ENCODE data around the gene SLFN5. TPM values are rescaled to one million over a fixed set of nuclear protein-coding genes. Genes with fewer than 3 reads are reported as not detected.
"Not testable (repeated sequence)": the region's sequence is repeated elsewhere in the genome, so short reads cannot be mapped to it uniquely, and the experiment has no call there.

The SLFN5 gene
- total RNA-seq, 4 donors from 2014 or later: 21.2 to 22.4 (median 21.6) TPM

DNA sequence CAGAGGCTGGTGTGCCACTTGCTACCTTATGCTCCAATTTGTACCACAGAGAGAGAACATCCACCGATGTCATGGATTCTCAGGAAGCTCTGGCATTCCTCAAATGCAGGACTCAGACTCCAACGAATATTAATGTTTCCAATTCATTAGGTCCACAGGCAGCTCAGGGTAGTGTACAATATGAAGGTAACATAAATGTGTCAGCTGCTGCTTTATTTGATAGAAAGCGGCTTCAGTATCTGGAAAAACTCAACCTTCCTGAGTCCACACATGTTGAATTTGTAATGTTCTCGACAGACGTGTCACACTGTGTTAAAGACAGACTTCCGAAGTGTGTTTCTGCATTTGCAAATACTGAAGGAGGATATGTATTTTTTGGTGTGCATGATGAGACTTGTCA is 16.1 kb downstream of the SLFN5 start:
- no peak overlapping the region for H3K27ac ChIP-seq
- peaks cover 0 to 58% (median 1%) of the 10 kb centered on the region in 3 donors for H3K36me3 ChIP-seq
- WGBS, 2 donors: 87 to 92% methylated on average over 6 of the region's 6 CpGs
- H3K27me3 ChIP-seq: no peaks in the 10 kb centered on the region
- no peak for TF ChIP-seq POLR2A (IDR thresholded peaks at IDR 0.05)
- TF ChIP-seq EP300 (IDR thresholded peaks at IDR 0.05): no peak
- TF ChIP-seq, protein P1, sequence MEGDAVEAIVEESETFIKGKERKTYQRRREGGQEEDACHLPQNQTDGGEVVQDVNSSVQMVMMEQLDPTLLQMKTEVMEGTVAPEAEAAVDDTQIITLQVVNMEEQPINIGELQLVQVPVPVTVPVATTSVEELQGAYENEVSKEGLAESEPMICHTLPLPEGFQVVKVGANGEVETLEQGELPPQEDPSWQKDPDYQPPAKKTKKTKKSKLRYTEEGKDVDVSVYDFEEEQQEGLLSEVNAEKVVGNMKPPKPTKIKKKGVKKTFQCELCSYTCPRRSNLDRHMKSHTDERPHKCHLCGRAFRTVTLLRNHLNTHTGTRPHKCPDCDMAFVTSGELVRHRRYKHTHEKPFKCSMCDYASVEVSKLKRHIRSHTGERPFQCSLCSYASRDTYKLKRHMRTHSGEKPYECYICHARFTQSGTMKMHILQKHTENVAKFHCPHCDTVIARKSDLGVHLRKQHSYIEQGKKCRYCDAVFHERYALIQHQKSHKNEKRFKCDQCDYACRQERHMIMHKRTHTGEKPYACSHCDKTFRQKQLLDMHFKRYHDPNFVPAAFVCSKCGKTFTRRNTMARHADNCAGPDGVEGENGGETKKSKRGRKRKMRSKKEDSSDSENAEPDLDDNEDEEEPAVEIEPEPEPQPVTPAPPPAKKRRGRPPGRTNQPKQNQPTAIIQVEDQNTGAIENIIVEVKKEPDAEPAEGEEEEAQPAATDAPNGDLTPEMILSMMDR (IDR thresholded peaks at IDR 0.05): no peak
- H3K4me1 ChIP-seq: peaks cover 0 to 17% (median 9%) of the 10 kb centered on the region in 4 donors
- DNase-seq (ENCODE audit: low spot score in 2 of 2): no peak
- H3K9me3 ChIP-seq: no peaks in the 10 kb centered on the region
- no peak overlapping the region for H3K4me3 ChIP-seq

DNA sequence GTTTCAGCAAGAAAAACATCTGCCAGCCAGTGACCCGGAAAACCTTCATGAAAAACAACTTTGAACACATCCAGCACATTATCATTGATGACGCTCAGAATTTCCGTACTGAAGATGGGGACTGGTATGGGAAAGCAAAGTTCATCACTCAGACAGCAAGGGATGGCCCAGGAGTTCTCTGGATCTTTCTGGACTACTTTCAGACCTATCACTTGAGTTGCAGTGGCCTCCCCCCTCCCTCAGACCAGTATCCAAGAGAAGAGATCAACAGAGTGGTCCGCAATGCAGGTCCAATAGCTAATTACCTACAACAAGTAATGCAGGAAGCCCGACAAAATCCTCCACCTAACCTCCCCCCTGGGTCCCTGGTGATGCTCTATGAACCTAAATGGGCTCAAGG is 22.2 kb downstream of the SLFN5 start:
- H3K9me3 ChIP-seq: no peaks in the 10 kb centered on the region
- H3K27ac ChIP-seq: no peak overlapping the region
- 78 to 95% methylated on average over 5 of the region's 5 CpGs for WGBS, 2 donors
- no peak overlapping the region for H3K4me3 ChIP-seq
- no peaks in the 10 kb centered on the region for H3K27me3 ChIP-seq
- no peaks in the 10 kb centered on the region for H3K4me1 ChIP-seq
- TF ChIP-seq, protein P1 (IDR thresholded peaks at IDR 0.05): no peak
- TF ChIP-seq EP300 (IDR thresholded peaks at IDR 0.05) (no peak), POLR2A (IDR thresholded peaks at IDR 0.05) (no peak)
- no peak for DNase-seq (ENCODE audit: low spot score in 2 of 2)
- H3K36me3 ChIP-seq: peaks cover 6 to 85% (median 9%) of the 10 kb centered on the region in 3 donors

DNA sequence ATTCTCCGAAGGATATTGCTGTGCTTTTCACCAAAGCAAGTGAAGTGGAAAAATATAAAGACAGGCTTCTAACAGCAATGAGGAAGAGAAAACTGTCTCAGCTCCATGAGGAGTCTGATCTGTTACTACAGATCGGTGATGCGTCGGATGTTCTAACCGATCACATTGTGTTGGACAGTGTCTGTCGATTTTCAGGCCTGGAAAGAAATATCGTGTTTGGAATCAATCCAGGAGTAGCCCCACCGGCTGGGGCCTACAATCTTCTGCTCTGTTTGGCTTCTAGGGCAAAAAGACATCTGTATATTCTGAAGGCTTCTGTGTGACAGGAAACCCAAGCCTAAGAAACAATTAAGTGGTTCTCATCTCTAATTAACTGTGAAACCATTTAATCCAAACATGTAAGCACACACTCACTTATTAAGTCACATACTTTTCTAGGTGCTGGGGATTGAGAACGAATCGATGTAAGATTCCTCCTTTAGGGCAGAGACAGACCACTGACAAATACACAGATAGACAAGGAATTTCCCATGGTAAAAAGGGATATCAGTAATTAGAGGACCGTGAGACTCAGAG is 22.8 kb downstream of the SLFN5 start:
- WGBS, 2 donors: 80 to 87% methylated on average over 11 of the region's 11 CpGs

DNA sequence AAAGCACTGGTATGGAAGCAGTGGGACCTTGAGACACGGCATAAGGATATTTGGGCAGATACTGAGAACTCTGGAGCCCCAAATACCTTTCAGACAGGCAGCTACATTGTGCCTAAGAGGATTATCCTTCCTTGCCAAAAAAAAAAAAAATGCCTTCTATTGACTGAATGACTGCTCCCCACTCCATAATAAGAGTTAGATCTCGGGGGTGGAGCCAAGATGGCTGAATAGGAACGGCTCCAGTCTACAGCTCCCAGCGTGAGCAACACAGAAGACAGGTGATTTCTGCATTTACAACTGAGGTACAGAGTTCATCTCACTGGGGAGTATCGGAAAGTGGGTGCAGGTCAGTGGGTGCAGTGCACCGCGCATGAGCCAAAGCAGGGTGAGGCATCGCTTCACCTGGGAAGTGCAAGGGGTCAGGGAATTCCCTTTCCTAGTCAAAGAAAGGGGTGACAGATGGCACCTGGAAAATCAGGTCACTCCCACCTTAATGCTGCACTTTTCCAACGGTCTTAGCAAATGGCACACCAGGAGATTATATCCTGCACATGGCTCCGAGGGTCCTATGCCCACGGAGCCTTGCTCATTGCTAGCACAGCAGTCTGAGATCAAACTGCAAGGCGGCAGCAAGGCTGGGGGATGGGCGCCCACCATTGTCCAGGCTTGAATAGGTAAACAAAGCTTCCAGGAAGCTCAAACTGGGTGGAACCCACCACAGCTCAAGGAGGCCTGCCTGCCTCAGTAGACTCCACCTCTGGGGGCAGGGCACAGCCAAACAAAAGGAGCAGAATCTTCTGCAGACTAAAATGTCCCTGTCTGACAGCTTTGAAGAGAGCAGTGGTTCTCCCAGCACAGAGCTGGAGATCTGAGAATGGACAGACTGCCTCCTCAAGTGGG is 31.5 kb downstream of the SLFN5 start:
- not testable (repeated sequence) for H3K27me3 ChIP-seq; DNase-seq (ENCODE audit: low spot score in 2 of 2); H3K36me3 ChIP-seq; H3K4me1 ChIP-seq; H3K27ac ChIP-seq; H3K4me3 ChIP-seq
- peaks cover 0 to 16% (median 0%) of the 10 kb centered on the region in 4 donors for H3K9me3 ChIP-seq
- 83 to 90% methylated on average over 11 to 12 of the region's 13 CpGs for WGBS, 2 donors

More for the DNA sequence above, 22.8 kb downstream of the SLFN5 start:
- Histone ChIP-seq H3K36me3 (peaks cover 6 to 80% (median 9%) of the 10 kb centered on the region in 3 donors), H3K27ac (no peak overlapping the region), H3K4me1 (no peaks in the 10 kb centered on the region), H3K4me3 (no peak overlapping the region), H3K27me3 (no peaks in the 10 kb centered on the region), H3K9me3 (no peaks in the 10 kb centered on the region)
- DNase-seq (ENCODE audit: low spot score in 2 of 2): no peak
- TF ChIP-seq EP300 (IDR thresholded peaks at IDR 0.05): no peak
- TF ChIP-seq POLR2A (IDR thresholded peaks at IDR 0.05): no peak
- TF ChIP-seq, protein P1 (IDR thresholded peaks at IDR 0.05): no peak

DNA sequence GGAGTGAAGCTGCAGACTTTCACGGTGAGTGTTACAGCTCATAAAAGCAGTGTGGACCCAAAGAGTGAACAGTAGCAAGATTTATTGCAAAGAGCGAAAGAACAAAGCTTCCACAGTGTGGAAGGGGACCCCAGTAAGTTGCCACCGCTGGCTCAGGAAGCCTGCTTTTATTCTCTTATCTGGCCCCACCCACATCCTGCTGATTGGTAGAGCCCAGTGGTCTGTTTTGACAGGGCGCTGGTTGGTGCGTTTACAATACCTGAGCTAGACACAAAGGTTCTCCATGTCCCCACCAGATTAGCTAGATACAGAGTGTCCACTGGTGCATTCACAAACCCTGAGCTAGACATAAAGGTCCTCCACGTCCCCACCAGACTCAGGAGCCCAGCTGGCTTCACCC is 35.6 kb downstream of the SLFN5 start:
- not testable (repeated sequence) for DNase-seq (ENCODE audit: low spot score in 2 of 2); H3K27ac ChIP-seq; H3K27me3 ChIP-seq; H3K36me3 ChIP-seq; H3K4me3 ChIP-seq; H3K4me1 ChIP-seq
- H3K9me3 ChIP-seq: peaks cover 0 to 16% (median 0%) of the 10 kb centered on the region in 4 donors
- 60 to 70% methylated on average over 6 of the region's 6 CpGs for WGBS, 2 donors

DNA sequence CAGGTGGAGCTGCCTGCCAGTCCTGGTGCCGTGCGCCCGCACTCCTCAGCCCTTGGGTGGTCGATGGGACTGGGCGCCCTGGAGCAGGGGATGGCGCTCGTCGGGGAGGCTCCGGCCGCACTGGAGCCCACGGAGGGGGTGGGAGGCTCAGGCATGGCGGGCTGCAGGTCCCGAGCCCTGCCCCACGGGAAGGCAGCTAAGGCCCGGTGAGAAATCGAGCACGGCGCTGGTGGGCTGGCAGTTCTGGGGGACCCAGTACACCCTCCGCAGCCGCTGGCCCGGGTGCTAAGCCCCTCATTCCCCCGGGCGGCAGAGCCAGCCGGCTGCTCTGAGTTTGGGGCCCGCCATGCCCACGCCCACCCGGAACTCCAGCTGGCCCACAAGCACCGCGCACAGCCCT is 36.0 kb downstream of the SLFN5 start:
- peaks cover 0 to 16% (median 0%) of the 10 kb centered on the region in 4 donors for H3K9me3 ChIP-seq
- not testable (repeated sequence) for H3K27ac ChIP-seq; H3K4me1 ChIP-seq; H3K27me3 ChIP-seq; DNase-seq (ENCODE audit: low spot score in 2 of 2); H3K4me3 ChIP-seq; H3K36me3 ChIP-seq
- WGBS, 2 donors: 92 to 96% methylated on average over 23 to 25 of the region's 29 CpGs
